ENCODE results near the gene UTP4.
"Not testable (repeated sequence)": the region's sequence is repeated elsewhere in the genome, so short reads cannot be mapped to it uniquely, and the experiment has no call there.

Gene UTP4

GRCh38 chr16:69120096-69120664, 12.3 kb upstream of the UTP4 start:
- no peak overlapping the region for H3K9ac ChIP-seq (ENCODE audit: low read depth, low read length)
- no peaks in the 10 kb centered on the region for H3K9me3 ChIP-seq (ENCODE audit: control insufficient read depth, insufficient read depth, low read length)
- no peak overlapping the region for H3K4me3 ChIP-seq (ENCODE audit: low read depth, low read length)
- no peaks in the 10 kb centered on the region for H3K4me1 ChIP-seq (ENCODE audit: control insufficient read depth, insufficient read depth, low read length)
- H3K36me3 ChIP-seq (ENCODE audit: control insufficient read depth, insufficient read depth, low read length): peaks cover 45% of the 10 kb centered on the region
- H3K27me3 ChIP-seq (ENCODE audit: control insufficient read depth, insufficient read depth, low read length): no peaks in the 10 kb centered on the region

GRCh38 chr16:69123910-69124309, 8.5 kb upstream of the UTP4 start:
- H3K27me3 ChIP-seq (ENCODE audit: control insufficient read depth, insufficient read depth, low read length): no peaks in the 10 kb centered on the region
- H3K4me1 ChIP-seq (ENCODE audit: control insufficient read depth, insufficient read depth, low read length): no peaks in the 10 kb centered on the region
- H3K36me3 ChIP-seq (ENCODE audit: control insufficient read depth, insufficient read depth, low read length): peaks cover 22% of the 10 kb centered on the region
- H3K9me3 ChIP-seq (ENCODE audit: control insufficient read depth, insufficient read depth, low read length): no peaks in the 10 kb centered on the region
- no peak overlapping the region for H3K9ac ChIP-seq (ENCODE audit: low read depth, low read length)
- H3K4me3 ChIP-seq (ENCODE audit: low read depth, low read length): no peak overlapping the region

DNA sequence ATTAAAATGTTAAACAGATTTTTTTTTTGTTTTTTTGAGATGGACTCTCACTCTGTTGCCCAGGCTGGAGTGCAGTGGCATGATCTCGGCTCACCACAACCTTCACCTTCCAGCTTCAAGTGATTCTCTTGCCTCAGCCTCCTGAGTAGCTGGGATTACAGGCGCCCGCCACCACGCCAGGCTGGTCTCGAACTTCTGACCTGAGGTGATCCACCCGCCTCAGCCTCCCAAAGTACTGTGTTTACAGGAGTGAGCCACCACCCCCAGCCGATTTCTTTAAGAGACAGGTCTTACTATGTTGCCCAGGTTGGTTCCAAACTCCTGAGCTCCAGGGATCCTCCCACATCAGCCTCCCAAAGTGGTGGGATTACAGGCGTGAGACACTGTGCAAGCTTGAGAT, 8.0 kb upstream of the UTP4 start:
- not testable (repeated sequence) for H3K27me3 ChIP-seq (ENCODE audit: control insufficient read depth, insufficient read depth, low read length); H3K4me1 ChIP-seq (ENCODE audit: control insufficient read depth, insufficient read depth, low read length); H3K4me3 ChIP-seq (ENCODE audit: low read depth, low read length); H3K9ac ChIP-seq (ENCODE audit: low read depth, low read length); H3K9me3 ChIP-seq (ENCODE audit: control insufficient read depth, insufficient read depth, low read length)
- H3K36me3 ChIP-seq (ENCODE audit: control insufficient read depth, insufficient read depth, low read length): peaks cover 18% of the 10 kb centered on the region

- not testable (repeated sequence) for H3K4me1 ChIP-seq (ENCODE audit: control insufficient read depth, insufficient read depth, low read length); H3K27me3 ChIP-seq (ENCODE audit: control insufficient read depth, insufficient read depth, low read length); H3K9ac ChIP-seq (ENCODE audit: low read depth, low read length); H3K9me3 ChIP-seq (ENCODE audit: control insufficient read depth, insufficient read depth, low read length); H3K4me3 ChIP-seq (ENCODE audit: low read depth, low read length)
- H3K36me3 ChIP-seq (ENCODE audit: control insufficient read depth, insufficient read depth, low read length): peaks cover 12% of the 10 kb centered on the region
These were observed 7.5 kb upstream of the UTP4 start for GRCh38 chr16:69124961-69125360.

DNA sequence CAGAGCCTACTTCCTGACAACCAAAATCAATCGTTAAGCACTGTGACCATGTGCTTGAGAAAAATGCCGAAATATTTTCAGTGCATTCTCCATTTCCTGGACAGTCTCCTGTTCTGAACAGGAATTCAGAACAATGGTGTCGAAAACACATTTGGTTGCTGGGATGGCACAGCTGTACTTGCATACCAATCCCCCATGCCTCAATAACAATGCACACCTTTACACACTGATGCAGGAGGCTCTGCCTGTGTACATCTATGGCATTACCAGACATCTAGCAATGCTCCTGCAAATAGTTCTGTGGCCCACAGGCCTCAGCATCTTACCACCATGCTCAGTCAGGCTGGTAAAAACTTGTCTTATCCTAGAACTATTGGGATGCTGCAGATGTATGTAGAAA, 6.2 kb upstream of the UTP4 start:
- Histone ChIP-seq H3K36me3 (ENCODE audit: control insufficient read depth, insufficient read depth, low read length) (no peaks in the 10 kb centered on the region), H3K4me3 (ENCODE audit: low read depth, low read length) (no peak overlapping the region), H3K9me3 (ENCODE audit: control insufficient read depth, insufficient read depth, low read length) (no peaks in the 10 kb centered on the region), H3K27me3 (ENCODE audit: control insufficient read depth, insufficient read depth, low read length) (no peaks in the 10 kb centered on the region), H3K9ac (ENCODE audit: low read depth, low read length) (no peak overlapping the region), H3K4me1 (ENCODE audit: control insufficient read depth, insufficient read depth, low read length) (peaks cover 12% of the 10 kb centered on the region)

DNA sequence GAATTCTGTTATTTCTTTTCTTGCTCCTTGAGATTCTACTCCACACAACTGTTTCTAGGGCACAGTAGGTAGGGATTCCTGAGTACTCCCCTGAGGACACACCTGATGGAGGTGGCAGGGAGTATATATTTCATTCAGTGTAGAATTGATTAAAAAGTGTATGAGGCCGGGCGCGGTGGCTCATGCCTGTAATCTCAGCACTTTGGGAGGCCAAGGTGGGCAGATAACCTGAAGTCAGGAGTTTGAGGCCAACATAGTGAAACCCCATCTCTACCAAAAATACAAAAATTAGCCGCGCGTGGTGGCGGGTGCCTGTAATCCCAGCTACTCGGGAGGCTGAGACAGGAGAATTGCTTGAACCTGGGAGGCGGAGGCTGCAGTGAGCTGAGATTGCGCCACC, 5.6 kb upstream of the UTP4 start:
- H3K4me3 ChIP-seq (ENCODE audit: low read depth, low read length); H3K36me3 ChIP-seq (ENCODE audit: control insufficient read depth, insufficient read depth, low read length); H3K9me3 ChIP-seq (ENCODE audit: control insufficient read depth, insufficient read depth, low read length); H3K27me3 ChIP-seq (ENCODE audit: control insufficient read depth, insufficient read depth, low read length); H3K9ac ChIP-seq (ENCODE audit: low read depth, low read length): not testable (repeated sequence)
- H3K4me1 ChIP-seq (ENCODE audit: control insufficient read depth, insufficient read depth, low read length): peaks cover 12% of the 10 kb centered on the region

DNA sequence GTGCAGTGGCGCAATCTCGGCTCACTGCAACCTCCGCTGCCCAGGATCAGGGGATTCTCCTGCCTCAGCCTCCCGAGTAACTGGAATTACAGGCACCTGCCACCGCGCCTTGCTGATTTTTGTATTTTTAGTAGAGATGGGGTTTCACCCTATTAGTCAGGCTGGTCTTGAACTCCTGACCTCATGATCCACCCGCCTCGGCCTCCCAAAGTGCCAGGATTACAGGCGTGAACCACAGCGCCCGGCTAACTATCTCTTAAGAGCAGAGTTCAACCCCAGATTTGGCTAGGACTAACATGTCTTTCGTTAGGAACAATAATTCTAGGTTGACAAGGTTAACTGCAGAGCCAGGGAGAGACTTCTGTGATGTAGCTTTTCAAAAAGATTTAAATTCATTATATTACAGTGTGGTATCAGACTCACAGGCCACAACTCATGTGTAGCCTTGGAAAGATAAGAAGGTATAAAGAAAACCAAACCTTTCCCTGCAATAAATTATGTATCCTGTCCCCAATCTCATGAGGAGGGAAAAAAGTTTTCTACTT, 4.4 kb upstream of the UTP4 start:
- H3K27me3 ChIP-seq (ENCODE audit: control insufficient read depth, insufficient read depth, low read length): no peaks in the 10 kb centered on the region
- H3K4me3 ChIP-seq (ENCODE audit: low read depth, low read length): no peak overlapping the region
- H3K9me3 ChIP-seq (ENCODE audit: control insufficient read depth, insufficient read depth, low read length): no peaks in the 10 kb centered on the region
- peaks cover 12% of the 10 kb centered on the region for H3K4me1 ChIP-seq (ENCODE audit: control insufficient read depth, insufficient read depth, low read length)
- H3K9ac ChIP-seq (ENCODE audit: low read depth, low read length): no peak overlapping the region
- no peaks in the 10 kb centered on the region for H3K36me3 ChIP-seq (ENCODE audit: control insufficient read depth, insufficient read depth, low read length)

GRCh38 chr16:69130461-69130860, 2.0 kb upstream of the UTP4 start:
- Histone ChIP-seq H3K4me3 (ENCODE audit: low read depth, low read length) (peak overlapping the region; percentile 91), H3K4me1 (ENCODE audit: control insufficient read depth, insufficient read depth, low read length) (peaks cover 12% of the 10 kb centered on the region), H3K9ac (ENCODE audit: low read depth, low read length) (peak overlapping the region; percentile 81), H3K27me3 (ENCODE audit: control insufficient read depth, insufficient read depth, low read length) (no peaks in the 10 kb centered on the region), H3K9me3 (ENCODE audit: control insufficient read depth, insufficient read depth, low read length) (no peaks in the 10 kb centered on the region), H3K36me3 (ENCODE audit: control insufficient read depth, insufficient read depth, low read length) (no peaks in the 10 kb centered on the region)

DNA sequence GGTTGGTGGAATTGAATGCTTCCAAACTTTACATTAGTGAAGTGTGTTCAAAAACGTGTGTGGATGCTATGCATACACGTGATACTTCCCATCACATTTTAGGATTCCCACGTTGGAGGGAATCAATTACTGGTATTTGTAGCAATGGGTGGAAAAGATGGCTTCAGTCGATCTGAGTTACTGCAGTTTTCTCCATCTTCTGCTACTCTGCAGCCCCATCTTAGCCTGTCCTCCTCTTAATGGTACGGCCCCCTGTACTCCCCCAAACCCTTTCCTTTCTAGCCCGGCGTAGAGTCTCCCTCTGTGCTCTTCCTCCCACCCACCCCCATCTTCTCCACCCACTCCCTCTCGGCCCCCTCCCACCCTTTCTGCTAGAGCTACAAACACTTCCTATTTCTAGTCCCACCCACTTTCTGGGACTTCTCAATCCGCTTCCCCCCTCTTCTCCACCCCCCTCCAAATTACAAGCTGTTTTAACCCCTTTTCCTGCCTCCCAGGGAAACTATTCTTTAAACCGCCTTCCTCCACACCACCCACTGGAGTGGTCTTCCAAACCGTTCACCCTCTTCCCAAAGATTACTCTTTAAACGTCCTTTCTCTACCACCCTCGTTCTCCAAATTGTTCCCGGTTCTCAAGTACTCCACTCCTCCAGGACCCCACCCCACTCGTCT, 1.1 kb upstream of the UTP4 start:
- H3K9me3 ChIP-seq (ENCODE audit: control insufficient read depth, insufficient read depth, low read length): no peaks in the 10 kb centered on the region
- H3K4me1 ChIP-seq (ENCODE audit: control insufficient read depth, insufficient read depth, low read length): peaks cover 12% of the 10 kb centered on the region
- H3K36me3 ChIP-seq (ENCODE audit: control insufficient read depth, insufficient read depth, low read length): no peaks in the 10 kb centered on the region
- H3K4me3 ChIP-seq (ENCODE audit: low read depth, low read length): peak overlapping the region; percentile 91
- peak overlapping the region; percentile 81 for H3K9ac ChIP-seq (ENCODE audit: low read depth, low read length)
- no peaks in the 10 kb centered on the region for H3K27me3 ChIP-seq (ENCODE audit: control insufficient read depth, insufficient read depth, low read length)

DNA sequence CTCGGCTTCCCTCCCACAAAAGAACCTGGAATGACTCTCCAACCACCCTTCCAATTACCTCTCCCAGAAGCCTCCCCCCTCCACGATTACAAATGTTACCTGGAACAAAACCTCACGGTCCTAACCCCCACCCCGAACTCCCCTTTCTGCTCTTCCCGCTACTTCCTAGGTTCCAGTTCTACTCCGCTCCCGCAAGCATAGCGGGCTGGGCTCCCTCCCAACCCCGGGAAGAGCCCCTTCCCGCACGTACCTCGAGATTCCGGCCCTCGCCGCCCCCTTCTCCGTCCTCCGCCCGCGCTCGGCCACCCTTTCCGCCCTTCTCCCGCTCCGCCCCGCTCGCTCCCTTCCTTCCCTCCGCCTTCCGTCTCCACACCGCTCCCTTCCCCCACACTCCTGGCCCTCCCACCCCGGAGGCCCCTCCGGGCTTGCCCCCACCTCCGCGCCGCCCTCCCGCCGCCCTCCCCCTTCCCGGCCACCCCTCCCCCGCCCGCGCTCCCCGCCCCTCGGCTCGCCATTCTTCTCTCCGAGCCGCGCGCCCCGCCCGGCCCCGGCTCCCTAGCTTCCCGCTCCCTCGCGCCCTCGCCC, 518 bp upstream of the UTP4 start:
- Histone ChIP-seq H3K27me3 (ENCODE audit: control insufficient read depth, insufficient read depth, low read length) (no peaks in the 10 kb centered on the region), H3K4me1 (ENCODE audit: control insufficient read depth, insufficient read depth, low read length) (peaks cover 12% of the 10 kb centered on the region), H3K9me3 (ENCODE audit: control insufficient read depth, insufficient read depth, low read length) (no peaks in the 10 kb centered on the region), H3K36me3 (ENCODE audit: control insufficient read depth, insufficient read depth, low read length) (no peaks in the 10 kb centered on the region), H3K9ac (ENCODE audit: low read depth, low read length) (peak overlapping the region; percentile 77), H3K4me3 (ENCODE audit: low read depth, low read length) (peak overlapping the region; percentile 91)

GRCh38 chr16:69133373-69133954, 1.0 kb downstream of the UTP4 start:
- H3K4me3 ChIP-seq (ENCODE audit: low read depth, low read length): peak overlapping the region; percentile 79
- H3K36me3 ChIP-seq (ENCODE audit: control insufficient read depth, insufficient read depth, low read length): peaks cover 4% of the 10 kb centered on the region

DNA sequence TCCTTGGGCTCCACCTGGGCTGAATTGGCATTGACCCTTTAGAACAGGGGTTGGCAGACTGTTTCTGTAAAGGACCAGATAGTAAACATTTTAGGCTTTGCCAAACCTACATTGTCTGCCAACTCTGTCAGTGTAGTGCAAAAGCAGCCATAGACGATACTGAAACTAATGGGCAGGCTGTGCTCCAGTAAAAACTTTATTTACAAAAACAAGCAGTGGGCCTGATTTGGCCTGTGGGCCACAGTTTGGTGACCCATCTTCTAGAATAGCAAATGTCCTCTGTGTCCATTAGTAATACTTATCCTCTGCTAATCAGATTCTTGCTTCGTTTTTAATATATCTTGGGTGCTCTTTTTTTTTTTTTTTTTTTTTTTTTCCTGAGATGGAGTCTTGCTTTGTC, 6.2 kb downstream of the UTP4 start:
- H3K36me3 ChIP-seq (ENCODE audit: control insufficient read depth, insufficient read depth, low read length): peaks cover 20% of the 10 kb centered on the region
- H3K4me3 ChIP-seq (ENCODE audit: low read depth, low read length): no peak overlapping the region
- no peaks in the 10 kb centered on the region for H3K27me3 ChIP-seq (ENCODE audit: control insufficient read depth, insufficient read depth, low read length)
- H3K9ac ChIP-seq (ENCODE audit: low read depth, low read length): no peak overlapping the region
- H3K4me1 ChIP-seq (ENCODE audit: control insufficient read depth, insufficient read depth, low read length): no peaks in the 10 kb centered on the region
- H3K9me3 ChIP-seq (ENCODE audit: control insufficient read depth, insufficient read depth, low read length): no peaks in the 10 kb centered on the region

More at GRCh38 chr16:69133373-69133954, 1.0 kb downstream of the UTP4 start:
- no peaks in the 10 kb centered on the region for H3K27me3 ChIP-seq (ENCODE audit: control insufficient read depth, insufficient read depth, low read length)
- no peaks in the 10 kb centered on the region for H3K9me3 ChIP-seq (ENCODE audit: control insufficient read depth, insufficient read depth, low read length)
- no peak overlapping the region for H3K9ac ChIP-seq (ENCODE audit: low read depth, low read length)
- H3K4me1 ChIP-seq (ENCODE audit: control insufficient read depth, insufficient read depth, low read length): peaks cover 12% of the 10 kb centered on the region

Data from iPS-15b (cell line).